Measurements from ENCODE around the gene CAPN8.

Gene CAPN8

GRCh38 chr1:223665592-223666312 is at the start of gene CAPN8:
Gene CAPN8, minus strand, starts transcription at chr1:223665701. Its CDS starts 55 bp downstream, at chr1:223665646.
- no peak for DNase-seq (ENCODE audit: low read depth, low spot score)

DNA sequence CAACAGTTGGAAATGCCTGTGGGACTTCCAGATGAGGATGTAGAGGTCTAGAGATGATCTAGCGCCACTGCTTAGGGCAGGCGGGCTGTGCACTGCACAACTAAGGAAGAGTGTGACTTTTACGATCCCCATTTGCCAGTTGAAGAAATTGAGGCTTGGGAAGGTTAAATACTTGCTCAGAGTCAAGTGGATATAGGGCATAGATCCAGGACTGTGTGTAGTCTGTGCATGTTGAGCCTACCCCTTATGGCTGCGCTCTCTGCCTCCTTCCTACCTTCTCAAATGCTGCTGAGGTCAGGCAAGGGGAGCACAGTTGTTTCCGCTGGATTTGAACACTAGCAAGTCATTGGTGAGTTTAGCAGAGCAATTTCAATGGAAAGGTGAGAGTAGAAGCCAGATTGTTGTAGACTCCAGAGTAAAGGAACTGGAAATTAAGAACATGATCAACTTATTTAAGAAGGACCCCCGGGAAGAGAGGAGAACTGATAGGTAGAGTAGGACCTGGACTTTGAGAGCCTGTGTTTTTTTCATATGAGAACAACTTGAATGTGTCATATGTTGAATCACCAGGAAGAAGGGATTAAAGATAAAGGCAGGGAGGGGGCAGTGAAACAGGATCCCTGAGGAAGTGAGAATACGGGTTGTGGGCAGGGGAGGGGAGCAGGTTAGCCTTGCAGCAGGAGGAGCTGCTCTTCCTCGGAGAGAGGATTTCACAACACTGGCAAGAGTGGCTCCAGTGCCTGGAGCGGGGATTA is 49.5 kb upstream of the CAPN8 start:
- DNase-seq (ENCODE audit: low read depth, low spot score), result peak; percentile 71

GRCh38 chr1:223714421-223714724 is 48.9 kb upstream of the CAPN8 start:
- no peak for DNase-seq (ENCODE audit: low read depth, low spot score)

- DNase-seq (ENCODE audit: low read depth, low spot score), result no peak
These were observed 48.3 kb upstream of the CAPN8 start for GRCh38 chr1:223713546-223714420.

DNA sequence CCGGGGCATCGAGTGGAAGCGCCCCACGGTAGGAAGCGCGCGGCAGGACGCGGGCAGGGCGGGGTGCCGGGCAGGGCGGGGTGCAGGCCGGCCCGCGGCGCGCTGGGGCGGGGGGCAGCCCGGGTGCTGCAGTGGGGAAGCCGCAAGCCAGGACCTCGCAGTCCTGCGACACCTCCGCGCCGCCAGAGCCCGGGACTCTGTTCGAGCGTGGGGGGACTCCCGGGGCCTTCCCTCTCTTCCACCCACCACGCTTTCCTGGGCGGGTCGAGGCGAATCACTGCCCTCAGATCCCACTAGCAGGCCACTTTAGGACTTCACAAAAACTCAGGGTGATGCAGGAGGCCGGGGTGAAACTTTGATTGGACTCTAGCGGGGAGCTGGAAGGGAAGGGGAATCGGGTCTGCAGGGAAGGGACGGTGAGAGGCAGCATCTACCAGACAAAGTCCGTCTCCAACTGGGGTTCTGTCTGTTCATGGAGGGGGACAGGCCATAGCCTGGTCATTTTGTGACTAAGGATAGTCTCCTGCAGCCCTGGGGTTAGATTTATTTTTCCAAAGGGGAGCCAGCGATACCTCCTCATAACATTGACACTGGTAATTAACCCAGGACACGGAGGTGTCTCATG is 47.5 kb upstream of the CAPN8 start:
- DNase-seq (ENCODE audit: low read depth, low spot score), result peak; percentile 36

GRCh38 chr1:223712194-223712849 is 46.8 kb upstream of the CAPN8 start, which contains the start of gene CAPN2:
Gene CAPN2, plus strand, starts transcription at chr1:223712539. Its CDS starts 102 bp downstream, at chr1:223712641.
- DNase-seq (ENCODE audit: low read depth, low spot score), result peak; percentile 78

- DNase-seq (ENCODE audit: low read depth, low spot score), result no peak
These were observed 46.3 kb upstream of the CAPN8 start for GRCh38 chr1:223711747-223712193.

DNA sequence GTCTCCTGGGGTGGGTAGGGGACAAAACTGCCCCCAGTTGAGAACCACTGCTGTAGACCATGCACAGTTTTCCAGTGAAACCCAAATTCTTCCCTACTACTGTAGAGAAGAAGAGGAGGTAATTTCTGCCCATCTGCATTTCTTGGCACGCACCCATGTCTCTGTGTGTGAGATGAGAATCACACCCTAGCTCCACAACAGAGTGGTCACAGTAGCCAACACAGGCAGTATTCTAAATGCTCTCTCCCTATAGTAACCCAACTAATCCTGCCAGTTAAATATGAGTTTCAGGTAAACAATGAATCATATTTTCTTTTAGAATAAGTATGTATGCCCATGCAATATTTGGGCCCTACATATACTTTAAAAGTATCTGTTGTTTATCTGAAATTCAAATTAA is 45.7 kb upstream of the CAPN8 start:
- no peak for DNase-seq (ENCODE audit: low read depth, low spot score)

DNA sequence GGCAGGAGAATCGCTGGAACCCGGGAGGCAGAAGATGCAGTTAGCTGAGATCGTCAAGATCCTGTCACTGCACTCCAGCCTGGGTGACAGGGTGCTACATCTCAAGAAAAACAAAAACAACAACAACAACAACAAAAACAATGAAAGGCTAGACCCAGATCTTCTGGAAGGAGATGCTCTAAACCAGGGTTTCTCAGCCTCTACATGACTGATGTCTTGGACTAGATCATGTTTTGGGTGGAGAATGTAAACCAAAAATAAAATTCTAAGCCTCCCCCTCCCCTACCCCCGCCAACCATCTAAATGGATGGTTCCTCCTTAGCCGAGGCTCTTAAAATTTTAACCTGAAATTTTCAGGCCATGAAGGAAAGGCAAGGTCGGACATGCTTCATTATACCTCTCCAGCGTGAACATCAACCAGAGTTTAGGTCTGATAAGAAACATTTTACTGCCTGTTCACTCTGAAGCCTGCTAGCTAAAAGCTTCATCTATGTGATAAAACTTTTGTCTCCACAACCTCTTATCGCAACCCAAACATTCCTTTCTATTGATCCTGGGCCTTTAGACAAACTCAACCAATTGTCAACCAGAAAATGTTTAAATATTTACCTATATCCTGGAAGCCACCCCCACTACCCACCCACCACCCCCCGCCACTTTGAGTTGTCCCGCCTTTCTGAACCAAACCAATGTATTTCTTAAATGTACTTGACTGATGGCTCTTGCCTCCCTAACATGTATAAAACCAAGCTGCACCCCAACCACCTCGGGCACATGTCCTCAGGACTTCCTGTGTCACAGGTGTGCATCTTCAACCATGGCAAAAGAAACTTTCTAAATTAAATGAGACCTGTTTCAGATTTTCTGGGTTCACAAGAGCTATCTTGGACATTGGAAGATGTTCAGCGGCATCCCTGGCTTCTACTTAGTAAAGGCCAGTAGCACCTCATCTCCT is 45.0 kb upstream of the CAPN8 start:
- DNase-seq (ENCODE audit: low read depth, low spot score), result no peak

- no peak for DNase-seq (ENCODE audit: low read depth, low spot score)
These were observed 44.1 kb upstream of the CAPN8 start for GRCh38 chr1:223709598-223709997.

DNA sequence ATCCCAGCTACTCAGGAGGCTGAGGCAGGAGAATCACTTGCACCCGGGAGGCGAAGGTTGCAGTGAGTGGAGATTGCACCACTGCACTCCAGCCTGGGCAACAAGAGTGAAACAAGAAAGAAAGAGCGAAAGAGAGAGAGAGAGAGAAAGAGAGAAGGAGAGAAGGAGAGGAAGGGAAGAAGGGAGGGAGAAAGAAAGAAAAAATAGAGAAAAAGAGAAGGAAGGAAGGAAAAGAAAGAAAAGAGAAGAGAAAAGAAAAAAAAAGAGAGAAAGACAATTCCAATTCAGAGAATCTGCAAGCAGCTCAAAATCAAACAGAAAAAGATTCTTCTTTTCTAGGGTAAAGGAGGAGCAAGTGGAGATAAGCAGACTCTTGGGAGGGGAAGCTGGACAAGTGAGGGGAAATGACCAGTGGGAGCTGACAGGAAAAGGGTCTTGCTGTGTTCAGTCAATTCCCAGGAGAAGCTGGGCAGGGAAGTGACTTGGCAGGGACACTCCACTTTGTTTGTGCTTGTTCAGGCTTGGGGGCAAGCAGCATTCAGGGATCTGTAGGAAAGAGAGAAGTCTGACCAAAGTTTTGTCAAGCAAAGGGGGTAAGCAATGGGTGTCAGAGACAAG is 43.3 kb upstream of the CAPN8 start:
- DNase-seq (ENCODE audit: low read depth, low spot score), result no peak

DNA sequence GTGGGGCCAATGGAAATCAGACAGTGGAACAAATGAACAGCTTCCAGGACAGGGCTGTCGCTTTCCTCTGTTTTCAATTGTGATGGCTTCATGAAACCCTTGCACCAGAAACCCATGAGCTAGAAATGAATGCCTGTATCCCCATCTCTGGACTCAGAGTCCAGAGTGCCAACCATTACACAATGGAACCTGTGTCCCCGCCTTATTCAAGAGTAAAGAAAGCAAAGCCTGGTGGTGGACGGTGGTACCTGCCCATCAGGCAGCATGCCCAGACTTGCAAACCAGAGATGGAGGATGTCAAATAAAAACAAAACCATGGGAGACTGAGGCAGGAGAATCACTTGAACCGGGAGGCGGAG is 42.5 kb upstream of the CAPN8 start:
- DNase-seq (ENCODE audit: low read depth, low spot score), result no peak

GRCh38 chr1:223707256-223708000 is 41.9 kb upstream of the CAPN8 start:
- peak; percentile 79 for DNase-seq (ENCODE audit: low read depth, low spot score)

DNA sequence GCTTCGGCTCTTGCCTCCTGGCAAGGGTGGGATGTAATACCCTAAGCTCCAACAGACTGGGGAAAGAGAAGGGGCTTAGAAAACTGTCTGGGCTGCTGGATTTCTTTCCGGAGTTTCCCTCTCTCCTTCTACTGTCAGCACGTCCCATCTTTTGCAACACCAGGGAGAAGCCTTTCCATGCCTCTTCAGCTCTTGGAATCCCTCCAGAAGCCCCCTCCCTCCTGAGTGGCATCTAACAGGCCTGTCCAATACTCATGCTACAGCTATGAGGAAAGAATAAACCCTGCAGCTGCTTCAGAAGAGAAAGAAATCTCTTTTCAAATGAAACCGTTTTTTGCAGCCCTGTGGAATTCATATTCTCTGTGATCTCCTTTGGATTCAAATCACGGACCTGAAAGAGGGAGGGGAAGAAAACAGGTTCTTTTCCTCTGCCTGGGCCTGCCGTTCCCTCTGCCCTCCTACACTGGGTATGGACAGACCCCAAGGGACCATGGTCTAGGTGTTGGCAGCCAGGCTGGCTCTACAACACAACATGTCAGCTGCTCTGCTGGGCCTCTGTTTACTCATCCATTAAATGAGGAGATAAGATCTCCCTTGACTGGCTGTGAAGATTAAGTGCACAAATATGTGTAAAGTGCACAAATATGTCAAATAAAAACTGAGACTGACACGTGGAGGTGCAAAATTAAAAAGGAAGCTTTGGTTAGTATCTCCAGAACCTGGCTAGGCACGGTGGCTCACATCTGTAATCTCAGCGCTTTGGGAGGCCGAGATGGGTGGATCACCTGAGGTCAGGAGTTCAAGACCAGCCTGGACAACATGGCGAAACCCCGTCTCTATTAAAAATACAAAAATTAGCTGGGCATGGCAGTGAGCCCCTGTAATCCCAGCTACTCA is 40.8 kb upstream of the CAPN8 start:
- DNase-seq (ENCODE audit: low read depth, low spot score), result no peak

GRCh38 chr1:223704921-223705878 is 39.7 kb upstream of the CAPN8 start:
- DNase-seq (ENCODE audit: low read depth, low spot score), result no peak

GRCh38 chr1:223703668-223704013 is 38.1 kb upstream of the CAPN8 start:
- no peak for DNase-seq (ENCODE audit: low read depth, low spot score)
